ENCODE data around the gene FHL3.
"Not testable (repeated sequence)": the region's sequence is repeated elsewhere in the genome, so short reads cannot be mapped to it uniquely, and the experiment has no call there.

FHL3 gene

DNA sequence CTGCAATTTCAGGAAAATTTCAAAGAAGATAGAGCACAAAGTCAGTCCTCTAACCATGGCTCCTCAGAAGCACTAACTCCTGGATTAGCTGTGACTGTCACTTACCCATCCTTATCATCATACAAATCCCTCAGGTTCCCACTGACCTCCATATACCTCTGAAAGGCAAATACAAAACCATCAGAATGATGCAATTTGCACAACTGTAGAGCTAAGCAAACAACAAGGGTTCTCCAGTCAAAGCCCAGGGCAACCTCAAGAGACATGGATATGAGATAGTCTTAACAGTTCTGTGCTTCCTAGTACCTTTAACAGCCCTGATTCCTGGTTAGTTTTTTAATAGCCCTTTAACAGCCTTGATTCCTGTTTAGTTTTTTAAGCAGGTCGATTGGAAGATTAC lies 17.6 kb downstream of the FHL3 start:
- no peak for DNase-seq (ENCODE audit: low spot score)

DNA sequence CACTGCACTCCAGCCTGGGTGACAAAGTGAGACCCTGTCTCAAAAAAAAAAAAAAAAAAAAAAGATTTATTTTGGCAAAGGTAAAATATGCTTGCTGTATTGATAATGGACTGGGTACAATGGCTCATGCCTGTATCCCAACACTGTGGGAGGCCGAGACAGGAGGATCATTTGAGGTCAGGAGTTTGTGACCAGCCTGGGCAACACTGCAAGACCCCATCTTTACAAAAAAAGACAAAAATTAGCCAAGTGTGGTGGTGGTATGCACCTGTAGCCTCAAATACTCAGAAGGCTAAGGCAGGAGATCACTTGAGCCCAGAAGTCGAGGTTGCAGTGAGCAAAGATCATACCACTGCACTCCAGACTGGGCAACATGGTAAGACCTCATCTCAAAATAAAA lies 21.8 kb downstream of the FHL3 start:
- no peak for DNase-seq (ENCODE audit: low spot score)

DNA sequence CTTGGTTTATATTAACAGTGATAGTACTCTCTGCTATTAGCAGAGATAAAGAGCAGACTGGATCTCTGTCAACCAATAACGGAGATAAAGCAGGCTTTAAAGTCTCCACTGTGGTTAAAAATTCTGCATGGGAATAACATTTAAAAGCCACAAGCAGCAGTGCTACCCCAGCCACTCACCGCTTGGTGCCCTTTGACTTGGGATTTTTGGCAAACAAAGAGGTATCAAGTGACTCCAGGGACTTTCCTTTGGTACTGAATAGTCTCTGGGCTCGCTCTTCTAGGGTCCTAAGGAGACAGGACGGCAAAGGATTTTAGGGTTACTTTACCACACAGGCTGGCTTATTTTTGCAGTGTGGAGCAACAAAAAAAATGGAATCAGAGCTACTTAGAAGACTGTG lies 26.8 kb downstream of the FHL3 start:
- no peak for DNase-seq (ENCODE audit: low spot score)

DNA sequence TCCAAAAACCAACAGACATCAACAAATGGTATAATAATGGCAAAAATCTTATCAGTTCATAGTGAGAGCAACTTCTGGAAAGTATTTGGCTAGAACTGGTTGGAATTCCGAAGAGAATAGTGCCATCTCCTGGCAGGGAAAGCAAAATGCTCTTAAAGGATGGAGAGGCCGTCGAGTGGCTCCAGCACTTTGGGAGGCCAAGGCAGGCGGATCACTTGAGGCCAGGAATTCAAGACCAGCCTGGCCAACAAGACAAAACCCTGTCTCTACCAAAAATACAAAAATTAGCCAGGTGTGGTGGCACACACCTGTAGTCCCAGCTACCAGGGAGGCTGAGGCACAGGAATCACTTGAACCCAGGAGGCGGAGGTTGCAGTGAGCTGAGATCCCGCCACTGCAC lies 30.2 kb downstream of the FHL3 start:
- peak; percentile 68 for DNase-seq (ENCODE audit: low spot score)

DNA sequence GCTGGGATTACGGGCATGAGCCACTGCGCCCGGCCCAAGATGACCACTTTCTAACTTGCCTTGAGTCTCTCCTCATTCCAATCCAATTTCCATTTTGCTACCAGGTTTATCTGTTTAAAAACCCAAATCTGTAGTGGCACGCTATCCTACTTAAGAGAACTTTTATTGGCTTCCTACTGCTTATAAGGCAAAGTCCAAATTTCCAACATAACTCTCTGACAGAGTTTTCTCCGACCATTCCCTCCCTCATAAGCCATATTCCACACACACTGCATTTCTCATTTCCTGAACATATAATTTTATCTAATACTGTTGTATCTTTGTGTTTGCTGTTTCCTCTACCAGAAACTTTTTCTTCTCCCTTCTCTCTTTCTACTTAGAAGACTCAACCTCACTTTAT lies 30.7 kb downstream of the FHL3 start:
- DNase-seq (ENCODE audit: low spot score): no peak

DNA sequence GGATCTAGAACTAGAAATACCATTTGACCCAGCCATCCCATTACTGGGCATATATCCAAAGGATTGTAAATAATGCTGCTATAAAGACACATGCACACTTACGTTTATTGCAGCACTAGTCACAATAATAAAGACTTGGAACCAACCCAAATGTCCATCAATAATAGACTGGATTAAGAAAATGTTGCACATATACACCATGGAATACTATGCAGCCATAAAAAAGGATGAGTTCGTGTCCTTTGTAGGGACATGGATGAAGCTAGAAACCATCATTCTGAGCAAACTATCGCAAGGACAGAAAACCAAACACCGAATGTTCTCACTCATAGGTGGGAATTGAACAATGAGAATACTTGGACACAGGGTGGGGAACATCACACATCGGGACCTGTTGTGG lies 31.6 kb downstream of the FHL3 start:
- not testable (repeated sequence) for DNase-seq (ENCODE audit: low spot score)

DNA sequence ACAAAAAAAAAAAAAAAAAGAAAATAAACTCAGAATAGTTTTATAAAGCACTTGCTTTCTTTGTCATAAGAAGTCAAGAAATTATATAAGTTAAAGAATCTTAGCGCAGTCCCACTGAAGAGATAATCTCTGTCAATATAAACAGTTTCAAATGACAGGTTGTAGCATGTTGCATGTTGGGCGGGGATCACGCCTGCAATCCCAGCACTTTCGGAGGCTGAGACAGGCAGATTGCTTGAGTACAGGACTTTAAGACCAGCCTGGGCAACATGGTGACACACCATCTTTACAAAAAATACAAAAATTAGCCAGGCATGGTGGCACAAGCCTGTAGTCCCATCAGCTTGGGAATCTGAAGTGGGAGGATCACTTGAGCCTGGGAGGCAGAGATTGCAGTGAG lies 40.0 kb downstream of the FHL3 start:
- DNase-seq (ENCODE audit: low spot score): no peak

DNA sequence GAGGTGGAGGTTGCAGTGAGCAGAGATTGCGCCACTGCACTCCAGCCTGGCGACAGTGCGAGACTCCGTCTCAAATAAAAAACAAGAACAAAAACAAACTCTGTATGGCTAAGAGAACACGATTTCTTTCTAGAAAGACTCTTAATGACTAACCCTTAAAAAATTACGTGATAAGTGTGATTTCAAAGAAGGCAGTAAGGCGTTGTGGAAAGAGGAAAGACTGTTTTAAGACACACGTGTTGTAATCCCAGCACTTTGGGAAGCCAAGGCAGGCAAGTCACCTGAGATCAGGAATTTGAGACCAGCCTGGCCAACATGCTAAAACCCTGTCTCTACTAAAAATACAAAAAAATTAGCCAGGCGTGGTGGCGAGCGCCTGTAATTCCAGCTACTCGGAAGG lies 41.2 kb downstream of the FHL3 start:
- DNase-seq (ENCODE audit: low spot score): not testable (repeated sequence)

DNA sequence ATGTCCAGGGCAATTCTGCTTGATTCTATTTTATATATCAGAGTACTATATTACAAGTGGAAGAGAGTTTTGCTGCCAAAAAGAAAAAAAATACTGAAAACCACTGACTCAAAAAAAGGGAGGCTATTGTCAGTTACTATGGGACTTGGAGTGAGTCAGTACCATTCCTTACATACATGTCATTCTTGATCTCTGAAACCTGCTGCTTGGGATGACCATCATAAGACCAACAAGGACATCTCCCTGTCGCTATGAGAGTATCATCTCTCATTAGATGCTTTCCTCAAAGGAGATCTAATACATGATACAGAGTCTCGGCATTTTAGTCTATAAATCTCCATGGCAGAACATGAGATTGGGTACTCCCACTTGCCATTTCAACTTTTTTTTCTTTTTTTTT lies 46.6 kb downstream of the FHL3 start:
- no peak for DNase-seq (ENCODE audit: low spot score)

DNA sequence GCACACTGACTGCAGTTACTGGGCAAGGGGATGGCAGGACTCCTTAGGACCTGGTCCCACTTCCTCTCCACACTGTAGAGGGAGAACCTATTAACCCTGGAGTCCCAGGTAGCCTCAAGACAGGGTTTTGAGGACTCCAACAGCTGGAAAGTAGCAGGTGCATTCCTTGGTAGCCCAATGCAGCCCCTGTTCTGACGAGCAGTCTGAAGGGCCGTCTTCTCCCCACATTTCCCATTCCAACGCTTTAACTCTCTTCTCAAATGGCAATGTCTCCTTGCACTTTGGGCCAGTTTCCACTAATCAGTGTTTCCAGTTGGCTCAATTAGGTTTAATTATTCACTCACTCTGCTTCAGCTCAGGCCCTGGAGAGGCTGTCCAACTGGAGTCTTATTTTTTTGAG lies 49.6 kb downstream of the FHL3 start:
- no peak for DNase-seq (ENCODE audit: low spot score)

DNA sequence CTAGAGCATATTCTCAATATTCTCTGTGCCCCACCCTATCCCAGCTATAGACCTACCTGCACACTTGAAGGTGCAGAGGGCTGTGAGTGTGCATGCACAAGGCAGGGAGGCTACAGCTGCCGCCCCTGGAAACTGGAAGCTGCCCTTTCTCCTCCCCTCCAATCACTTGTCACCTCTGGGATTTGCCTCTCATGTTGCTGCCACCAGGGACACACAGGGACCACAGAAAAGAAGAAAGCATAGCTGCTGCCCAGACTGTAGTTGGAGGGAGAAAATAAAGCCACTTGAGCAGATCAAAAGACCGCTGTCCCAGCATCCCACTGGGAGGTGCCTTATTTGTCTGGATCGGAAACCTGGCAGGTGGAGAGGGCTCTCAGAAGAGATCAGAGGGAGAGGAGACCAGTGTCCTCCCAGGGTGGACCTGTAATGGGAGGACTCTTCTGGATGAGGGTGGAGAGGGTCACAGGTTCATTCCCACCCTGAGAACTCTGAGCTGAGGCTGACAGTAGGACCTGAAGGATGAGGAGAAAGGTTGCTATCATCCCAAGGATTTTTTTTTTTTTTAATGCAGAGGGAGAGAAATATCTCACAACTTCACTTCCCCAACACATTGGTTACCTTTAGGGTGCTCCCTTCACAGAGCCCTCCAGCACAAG lies 50.9 kb downstream of the FHL3 start:
- no peak for DNase-seq (ENCODE audit: low spot score)

DNA sequence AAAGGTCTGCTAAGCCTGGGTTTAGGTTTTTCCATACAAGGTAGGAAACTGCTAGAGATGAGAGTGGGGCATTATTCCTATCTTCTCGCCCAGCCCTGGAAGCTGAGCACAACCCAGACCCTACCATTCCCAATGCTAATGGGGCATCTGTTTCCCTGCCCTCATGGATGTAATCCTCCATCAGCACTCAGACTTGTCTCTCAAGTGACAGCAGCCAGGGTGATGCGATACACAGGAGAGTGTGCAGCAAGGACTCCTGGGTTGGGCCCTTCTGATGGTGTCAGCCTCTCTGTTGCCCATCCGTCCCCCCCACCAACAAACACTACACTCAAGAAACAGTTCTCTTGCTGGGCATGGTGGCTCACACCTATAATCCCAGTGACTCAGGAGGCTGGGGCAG lies 52.6 kb downstream of the FHL3 start:
- DNase-seq (ENCODE audit: low spot score): no peak

DNA sequence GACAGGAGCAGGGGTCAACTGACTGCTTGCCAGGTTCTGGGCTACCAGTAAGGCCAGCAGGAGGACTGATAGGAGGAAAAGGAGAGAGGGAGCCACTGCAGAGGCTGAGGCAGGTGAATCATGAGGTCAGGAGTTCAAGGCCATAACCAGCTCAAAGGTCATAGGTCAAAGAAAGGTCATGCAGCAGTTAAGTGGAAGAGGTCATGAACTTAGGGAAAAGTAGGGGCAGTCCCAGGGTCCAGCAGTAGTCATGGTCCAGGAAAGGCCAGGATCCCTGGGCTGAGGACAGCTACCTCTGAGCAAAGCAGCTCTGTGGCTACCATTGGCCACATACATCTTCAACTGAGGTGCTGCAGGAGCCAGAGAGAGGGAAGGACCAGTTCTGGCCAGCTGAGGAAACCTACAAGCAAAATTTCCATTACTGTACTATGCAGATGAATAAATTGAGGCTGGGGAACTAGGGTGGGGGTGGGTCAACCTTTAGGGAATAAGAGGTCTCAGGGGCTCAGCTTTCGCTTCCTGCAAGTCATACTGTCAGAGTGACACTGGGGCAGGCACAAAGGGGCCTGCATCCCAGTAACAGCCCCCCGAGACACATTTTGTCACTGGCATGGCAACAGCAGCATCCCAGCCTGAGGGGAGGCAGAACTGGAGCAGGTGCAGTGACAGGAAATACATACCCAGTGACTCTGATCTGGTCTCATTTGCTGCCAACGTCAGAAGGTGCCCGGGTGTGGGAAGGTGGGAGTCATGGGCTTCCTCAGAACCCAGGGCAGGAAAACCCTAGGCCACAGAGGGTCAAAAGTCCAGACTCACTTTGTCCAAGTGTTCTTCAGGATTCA lies 53.3 kb downstream of the FHL3 start:
- DNase-seq (ENCODE audit: low spot score): no peak

DNA sequence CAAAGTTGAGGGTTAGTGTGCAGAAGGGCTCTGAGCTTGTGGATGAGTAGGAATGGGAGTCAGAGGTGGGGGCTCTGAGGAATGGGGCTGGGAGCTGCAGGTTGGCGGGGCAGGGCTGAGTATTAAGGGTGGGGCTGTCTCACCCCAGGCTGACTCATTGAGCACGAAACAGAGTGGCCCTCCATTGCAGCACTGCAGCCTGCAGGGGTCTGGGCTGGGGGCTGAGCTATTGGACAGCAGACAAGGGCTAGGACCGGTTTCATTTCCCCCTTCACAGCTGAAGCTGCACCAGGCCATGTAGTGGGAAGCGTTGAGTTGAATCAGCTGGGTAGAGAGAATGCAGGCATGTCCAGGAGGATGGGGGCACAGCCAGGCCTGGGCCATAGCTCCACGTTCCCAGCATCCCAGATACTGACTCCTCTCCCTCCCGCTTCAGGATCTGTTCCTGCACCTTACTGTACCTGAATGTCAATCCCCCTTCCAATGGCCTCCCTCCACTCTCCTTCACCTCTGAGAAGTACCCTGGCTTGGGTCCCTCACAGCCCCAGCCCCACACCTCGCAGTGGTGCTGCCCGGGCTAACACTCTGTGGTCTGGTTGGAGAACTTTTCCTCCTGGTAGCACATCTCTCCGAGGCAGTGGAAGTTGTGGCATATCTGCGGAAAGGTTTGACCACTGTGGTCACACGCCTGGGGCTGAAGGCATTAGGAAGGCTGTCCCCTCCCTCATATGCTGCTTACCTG lies 54.1 kb downstream of the FHL3 start:
- DNase-seq (ENCODE audit: low spot score): no peak

DNA sequence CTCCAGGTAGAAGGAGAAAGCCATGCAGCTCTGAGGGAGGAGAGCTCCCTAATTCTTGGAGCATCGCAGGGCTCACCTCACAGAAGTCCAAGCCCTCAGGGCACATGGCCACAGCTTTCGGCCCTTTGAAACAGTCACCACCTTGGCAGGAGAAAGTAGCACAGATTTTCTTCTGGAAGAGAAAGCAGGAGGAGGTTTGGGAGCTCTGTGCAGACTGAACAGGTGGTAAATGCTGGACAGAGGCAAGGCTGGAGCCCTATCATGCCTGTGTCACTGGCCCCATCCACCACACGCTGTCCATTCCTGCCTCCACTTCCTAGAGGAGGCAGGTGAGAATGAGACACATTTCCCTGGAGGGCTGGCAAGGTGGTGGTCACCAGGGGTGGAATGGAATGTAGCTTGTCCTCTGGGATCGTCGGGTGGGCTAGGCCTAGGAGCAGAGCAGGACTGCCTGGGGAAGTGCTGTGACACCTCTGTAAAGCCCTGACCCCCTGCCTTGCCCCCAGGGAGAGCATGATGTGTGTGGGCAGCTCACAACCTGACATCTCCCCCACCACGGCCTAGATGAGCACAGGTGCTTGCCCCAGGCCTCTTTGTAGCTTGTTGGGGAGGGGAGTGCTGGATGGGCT lies 55.7 kb downstream of the FHL3 start:
- DNase-seq (ENCODE audit: low spot score): no peak

DNA sequence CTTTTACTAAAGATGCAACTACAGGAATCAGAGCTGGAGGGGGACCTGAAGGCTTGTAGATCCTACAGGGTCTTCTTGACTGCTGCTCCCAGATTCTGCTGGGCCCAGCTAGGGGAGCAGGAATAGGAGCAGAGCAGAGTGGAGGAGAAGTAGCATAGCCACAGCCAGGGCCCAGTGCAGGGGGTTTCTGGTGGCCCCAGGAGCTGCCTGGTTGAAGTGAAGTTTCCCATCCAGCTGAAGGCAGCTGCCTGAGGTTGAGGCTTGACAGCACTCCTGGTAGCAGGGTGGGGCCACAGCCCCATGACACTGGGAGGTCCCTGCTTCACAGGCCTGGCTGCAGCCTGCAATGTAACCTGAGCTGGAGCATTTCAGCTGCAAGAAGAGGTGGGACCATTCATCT lies 56.5 kb downstream of the FHL3 start:
- no peak for DNase-seq (ENCODE audit: low spot score)

DNA sequence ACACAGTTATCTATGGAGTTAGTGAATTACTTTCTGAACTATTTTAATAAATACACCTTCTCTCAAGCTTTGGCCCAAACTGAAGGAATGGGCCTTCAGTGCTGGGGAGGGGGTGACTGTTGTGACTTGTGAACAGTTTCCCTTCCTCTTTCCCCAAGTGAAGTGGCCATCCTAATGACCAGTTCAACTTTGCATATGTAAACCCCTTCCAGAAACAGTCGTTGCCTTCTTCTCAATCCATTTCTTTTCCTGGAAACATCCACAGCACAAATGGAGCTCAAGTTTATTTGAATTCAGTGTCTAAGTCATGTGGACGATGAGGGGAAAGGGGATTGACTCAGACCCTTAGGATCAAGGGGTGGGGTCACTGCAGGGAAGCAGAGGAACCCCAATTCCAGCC lies 57.1 kb downstream of the FHL3 start:
- no peak for DNase-seq (ENCODE audit: low spot score)

DNA sequence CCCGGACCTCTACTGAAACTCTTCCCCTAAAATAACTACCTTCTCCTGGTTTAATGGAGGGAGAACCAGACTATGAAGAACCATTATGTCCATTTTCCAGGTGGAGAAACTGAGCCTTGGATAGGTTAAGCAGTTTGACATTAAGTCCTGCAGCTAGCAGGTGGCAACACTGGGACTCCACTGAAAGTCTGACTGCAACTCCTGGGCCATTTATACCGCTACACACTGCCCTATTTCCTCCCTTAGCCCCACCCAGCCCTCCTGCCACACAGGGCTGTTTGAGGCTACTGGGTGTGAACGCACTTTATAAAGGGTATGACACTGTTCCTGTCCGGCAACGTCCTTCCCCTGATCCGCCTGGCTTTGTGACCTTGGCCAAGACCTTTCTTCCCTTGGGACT lies 58.0 kb downstream of the FHL3 start:
- no peak for DNase-seq (ENCODE audit: low spot score)

All from hematopoietic multipotent progenitor cell treated with erythropoietin and hydrocortisone succinate and interleukin-3 and kit ligand, for 15 days (in vitro differentiated cells).